Suprapubic skin (tissue), 4 donors: ENCODE results near the gene PAK6. TPM values are rescaled to one million over a fixed set of nuclear protein-coding genes. Genes with fewer than 3 reads are reported as not detected.

ENCODE experiments used
- DNase-seq, 2 donors: peaks; one replicate each; pipeline ENCODE4 v3.0.0-alpha.2; 2019; ENCODE audit warnings: low spot score in 2 of 2
- H3K27ac ChIP-seq: fragments of 200-600 bp; sonication (generic); one replicate; pipeline ENCODE4 v1.5.1; 2019
- H3K27me3 ChIP-seq: fragments of 200-600 bp; sonication (generic); one replicate; pipeline ENCODE4 v1.5.1; 2019
- H3K36me3 ChIP-seq: fragments of 200-600 bp; sonication (generic); one replicate; pipeline ENCODE4 v1.5.1; 2019
- H3K4me1 ChIP-seq: fragments of 200-600 bp; sonication (generic); one replicate; pipeline ENCODE4 v1.5.1; 2019
- H3K4me3 ChIP-seq: fragments of 200-600 bp; sonication (generic); one replicate; pipeline ENCODE4 v1.5.1; 2019; ENCODE audit warnings: mild to moderate bottlenecking
- H3K9me3 ChIP-seq: fragments of 200-600 bp; sonication (generic); one replicate; pipeline ENCODE4 v1.5.1; 2019
- EP300 ChIP-seq: sonication (generic); formaldehyde crosslinking; IDR thresholded peaks from one replicate; pipeline ENCODE4 v1.6.1; 2017; ENCODE audit warnings: antibody characterized with exemption
- POLR2A ChIP-seq, 2 donors: fragments of 450-650 bp; IDR thresholded peaks; one replicate each; pipeline ENCODE4 v1.6.1; 2017; ENCODE audit warnings: antibody characterized with exemption in 2 of 2, mild to moderate bottlenecking in 2 of 2, moderate library complexity in 2 of 2
- POLR2AphosphoS5 ChIP-seq, 3 donors: sonication (generic); formaldehyde crosslinking; IDR thresholded peaks; one replicate each; pipeline ENCODE4 v1.6.1; 2017; ENCODE audit warnings: antibody characterized with exemption in 3 of 3
- WGBS: methylation state at CpG from one replicate; pipeline ENCODE4 v1.1.5; 2018; 5-methylcytosine and 5-hydroxymethylcytosine counted together
- total RNA-seq, 4 donors: library from RNA; depleted of rRNA; stranded (reverse); fragments of >200 nt; gene quantifications; one replicate each; pipeline ENCODE4 v1.1.0, GENCODE V29; 2016
- TF ChIP-seq, protein P1 (sequence below), 2 donors: fragments of 200-600 bp in 1 of 2; fragments of 450-650 bp in 1 of 2; sonication (generic) in 1 of 2; IDR thresholded peaks; one replicate each; pipeline ENCODE4 v1.5.1; 2016 to 2019; ENCODE audit warnings: antibody characterized with exemption in 2 of 2, mild to moderate bottlenecking in 1 of 2, moderate library complexity in 1 of 2

PAK6 gene
- total RNA-seq, 4 donors from 2014 or later, result 71.7 to 145 (median 79.2) TPM

DNA sequence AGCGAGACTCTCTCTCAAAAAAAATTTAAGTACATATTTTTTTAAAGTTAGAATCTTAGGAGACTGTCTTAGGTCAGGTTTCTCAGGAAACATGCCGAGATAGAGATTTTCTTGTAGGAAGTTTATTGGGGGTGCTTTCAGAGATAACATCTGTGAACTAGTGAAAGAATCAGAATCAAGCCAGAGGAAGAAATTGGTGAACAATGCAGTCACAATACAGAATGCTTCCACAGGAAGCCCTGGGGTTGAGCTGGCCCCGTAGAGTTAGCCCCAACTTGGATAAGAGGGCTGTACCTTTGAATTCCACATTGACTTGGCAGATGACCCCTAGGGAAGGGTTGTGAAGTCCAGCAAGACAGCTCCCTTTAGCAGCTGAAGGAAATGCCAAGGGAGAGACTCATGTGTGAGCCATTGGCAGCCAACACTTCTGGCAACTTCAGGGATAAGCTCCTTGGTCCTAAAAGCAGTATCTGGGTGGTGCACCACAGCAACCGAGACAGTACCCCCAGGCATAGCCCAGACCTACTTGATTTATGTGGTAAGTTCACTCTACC lies 75.9 kb downstream of the PAK6 start:
- no peak for DNase-seq
- H3K27me3 ChIP-seq, result peaks cover 8% of the 10 kb centered on the region
- 65% methylated on average over 4 of the region's 4 CpGs for WGBS
- H3K36me3 ChIP-seq, result no peaks in the 10 kb centered on the region
- TF ChIP-seq POLR2AphosphoS5 (IDR thresholded peaks at IDR 0.05), result no peak
- no peak for TF ChIP-seq POLR2A (IDR thresholded peaks at IDR 0.05)
- TF ChIP-seq, protein P1, sequence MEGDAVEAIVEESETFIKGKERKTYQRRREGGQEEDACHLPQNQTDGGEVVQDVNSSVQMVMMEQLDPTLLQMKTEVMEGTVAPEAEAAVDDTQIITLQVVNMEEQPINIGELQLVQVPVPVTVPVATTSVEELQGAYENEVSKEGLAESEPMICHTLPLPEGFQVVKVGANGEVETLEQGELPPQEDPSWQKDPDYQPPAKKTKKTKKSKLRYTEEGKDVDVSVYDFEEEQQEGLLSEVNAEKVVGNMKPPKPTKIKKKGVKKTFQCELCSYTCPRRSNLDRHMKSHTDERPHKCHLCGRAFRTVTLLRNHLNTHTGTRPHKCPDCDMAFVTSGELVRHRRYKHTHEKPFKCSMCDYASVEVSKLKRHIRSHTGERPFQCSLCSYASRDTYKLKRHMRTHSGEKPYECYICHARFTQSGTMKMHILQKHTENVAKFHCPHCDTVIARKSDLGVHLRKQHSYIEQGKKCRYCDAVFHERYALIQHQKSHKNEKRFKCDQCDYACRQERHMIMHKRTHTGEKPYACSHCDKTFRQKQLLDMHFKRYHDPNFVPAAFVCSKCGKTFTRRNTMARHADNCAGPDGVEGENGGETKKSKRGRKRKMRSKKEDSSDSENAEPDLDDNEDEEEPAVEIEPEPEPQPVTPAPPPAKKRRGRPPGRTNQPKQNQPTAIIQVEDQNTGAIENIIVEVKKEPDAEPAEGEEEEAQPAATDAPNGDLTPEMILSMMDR (IDR thresholded peaks at IDR 0.05), result no peak
- no peak for TF ChIP-seq EP300
- no peaks in the 10 kb centered on the region for H3K9me3 ChIP-seq
- peaks cover 11% of the 10 kb centered on the region for H3K4me1 ChIP-seq
- H3K27ac ChIP-seq, result no peak overlapping the region
- H3K4me3 ChIP-seq, result no peak overlapping the region

DNA sequence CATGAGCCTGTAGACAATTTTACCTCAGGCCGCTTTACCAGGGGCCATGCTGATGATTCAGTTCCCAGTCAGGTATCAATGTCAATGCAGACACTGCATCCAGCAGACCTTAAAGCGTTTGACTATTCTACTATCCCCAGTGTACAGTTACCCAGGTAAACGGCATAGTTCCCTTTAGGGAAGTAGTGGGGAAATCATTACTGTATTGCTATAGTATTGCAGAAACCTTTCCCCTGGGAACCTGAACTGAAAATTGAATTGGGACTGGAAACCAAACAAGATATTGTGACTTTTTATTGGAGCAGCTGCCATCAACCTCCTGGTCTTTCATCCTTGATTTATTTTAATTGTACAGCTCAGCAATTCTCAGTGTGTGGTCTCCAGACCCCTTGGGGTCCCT lies 78.1 kb downstream of the PAK6 start:
- no peaks in the 10 kb centered on the region for H3K36me3 ChIP-seq

DNA sequence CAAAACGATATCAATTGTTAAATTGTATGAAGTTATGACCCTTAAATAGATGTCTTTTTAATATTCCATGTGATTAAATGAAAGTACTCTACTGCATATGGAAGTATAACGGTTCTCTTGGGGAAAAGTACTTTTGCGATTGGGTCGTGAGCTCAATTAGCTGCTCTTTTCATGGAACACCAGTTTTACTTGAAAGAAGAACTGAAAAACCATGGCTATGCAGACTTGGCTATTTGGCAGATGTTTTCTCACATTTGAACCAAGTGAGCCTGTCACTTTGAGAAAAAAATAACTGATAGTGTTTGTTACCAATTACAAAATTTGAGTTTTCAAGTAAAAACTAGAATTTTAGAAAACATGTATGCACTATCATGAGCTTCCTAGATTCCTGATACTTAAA lies 78.7 kb downstream of the PAK6 start:
- 73% methylated on average over 4 of the region's 4 CpGs for WGBS
- Histone ChIP-seq H3K9me3 (no peaks in the 10 kb centered on the region), H3K27ac (no peak overlapping the region), H3K4me1 (peaks cover 15% of the 10 kb centered on the region), H3K36me3 (no peaks in the 10 kb centered on the region), H3K27me3 (no peaks in the 10 kb centered on the region), H3K4me3 (no peak overlapping the region)
- TF ChIP-seq, protein P1 (IDR thresholded peaks at IDR 0.05), result no peak
- TF ChIP-seq POLR2A (IDR thresholded peaks at IDR 0.05) (no peak), POLR2AphosphoS5 (IDR thresholded peaks at IDR 0.05) (no peak), EP300 (no peak)
- no peak for DNase-seq

More for the DNA sequence above, 78.1 kb downstream of the PAK6 start:
- WGBS, result 84% methylated on average over 3 of the region's 3 CpGs
- Histone ChIP-seq H3K4me1 (peaks cover 13% of the 10 kb centered on the region), H3K9me3 (no peaks in the 10 kb centered on the region), H3K27ac (no peak overlapping the region), H3K4me3 (no peak overlapping the region), H3K27me3 (peaks cover under 1% of the 10 kb centered on the region)
- DNase-seq, result no peak
- no peak for TF ChIP-seq POLR2AphosphoS5 (IDR thresholded peaks at IDR 0.05)
- TF ChIP-seq, protein P1 (IDR thresholded peaks at IDR 0.05), result no peak
- no peak for TF ChIP-seq POLR2A (IDR thresholded peaks at IDR 0.05)
- TF ChIP-seq EP300, result no peak

DNA sequence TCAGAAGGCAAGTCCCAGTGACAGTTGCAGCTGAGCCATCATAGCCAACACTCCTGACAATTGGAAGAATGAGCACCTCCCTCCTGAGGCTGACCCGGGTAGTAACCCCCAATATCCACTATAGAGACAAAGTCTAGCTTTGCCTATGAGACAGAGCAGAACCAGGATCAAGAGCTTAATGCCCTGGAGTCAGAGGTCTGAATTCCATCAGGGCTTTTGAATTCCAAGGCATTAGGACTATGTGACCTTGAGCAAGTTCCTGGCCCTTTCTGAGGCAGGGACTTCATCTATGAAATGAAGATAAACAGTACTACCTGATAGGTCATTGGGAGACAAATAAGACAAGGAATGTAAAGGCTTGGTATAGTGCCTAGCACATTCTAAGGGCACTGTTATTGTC lies 81.5 kb downstream of the PAK6 start:
- no peak for DNase-seq
- H3K27ac ChIP-seq, result no peak overlapping the region
- WGBS, result 78% methylated on average over 1 of the region's 1 CpG
- peaks cover 27% of the 10 kb centered on the region for H3K4me1 ChIP-seq
- H3K36me3 ChIP-seq, result no peaks in the 10 kb centered on the region
- TF ChIP-seq POLR2A (IDR thresholded peaks at IDR 0.05), result no peak
- TF ChIP-seq, protein P1 (IDR thresholded peaks at IDR 0.05), result no peak
- H3K4me3 ChIP-seq, result no peak overlapping the region
- H3K27me3 ChIP-seq, result no peaks in the 10 kb centered on the region
- no peaks in the 10 kb centered on the region for H3K9me3 ChIP-seq

DNA sequence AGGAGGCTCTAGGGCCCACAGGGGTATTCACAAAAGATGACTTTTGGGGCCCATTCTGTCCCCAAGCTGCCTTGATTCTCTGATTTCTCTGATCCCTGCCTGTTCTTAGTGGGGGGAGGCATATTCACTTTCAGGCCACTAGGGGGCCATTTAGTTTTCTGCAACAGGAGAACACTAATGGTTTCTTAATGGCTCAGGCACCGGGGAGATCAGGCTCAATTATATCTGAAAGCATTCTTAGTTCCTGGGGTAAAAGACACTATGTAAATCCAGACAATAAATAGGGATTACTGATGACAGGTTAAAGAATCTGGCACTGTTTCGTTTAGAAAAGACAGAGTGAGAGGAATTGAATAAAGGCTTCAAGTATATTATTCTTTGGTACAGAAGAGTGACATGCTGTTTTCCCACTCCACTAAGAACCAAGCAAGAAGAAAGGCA lies 82.1 kb downstream of the PAK6 start:
- no peak for TF ChIP-seq POLR2A (IDR thresholded peaks at IDR 0.05)
- TF ChIP-seq, protein P1 (IDR thresholded peaks at IDR 0.05), result peak; percentile 77 to 82
- Histone ChIP-seq H3K9me3 (no peaks in the 10 kb centered on the region), H3K4me1 (peaks cover 28% of the 10 kb centered on the region), H3K4me3 (no peak overlapping the region), H3K36me3 (no peaks in the 10 kb centered on the region), H3K27me3 (no peaks in the 10 kb centered on the region), H3K27ac (no peak overlapping the region)
- DNase-seq, result no peak
- WGBS, result 0% methylated on average over 2 of the region's 2 CpGs
